HepG2 (cell line): Measurements from ENCODE around the gene CASKIN1. TPM values are rescaled to one million over a fixed set of nuclear protein-coding genes. Genes with fewer than 3 reads are reported as not detected.
A peak's percentile ranks its signal among the peaks of the same experiment; 100 is the strongest.

ENCODE experiments used
- NR2F2 ChIP-seq: IDR thresholded peaks from 2 replicates; pipeline ENCODE4 v1.6.1; 2012; ENCODE audit warnings: low read depth, inconsistent platforms, borderline replicate concordance
- POLR2AphosphoS5 ChIP-seq: IDR thresholded peaks from 2 replicates; pipeline ENCODE4 v1.6.1; 2012; ENCODE audit warnings: low read depth, low read length
- ZBTB7A ChIP-seq: sonication (generic); formaldehyde crosslinking; IDR thresholded peaks from 2 replicates; pipeline ENCODE4 v1.8.0; 2022; ENCODE audit warnings: mild to moderate bottlenecking, missing genetic modification reagents
- ZNF124 ChIP-seq: sonication (generic); formaldehyde crosslinking; IDR thresholded peaks from 2 replicates; pipeline ENCODE4 v1.4.0; 2020; ENCODE audit warnings: missing genetic modification reagents
- ZNF263 ChIP-seq: sonication (generic); formaldehyde crosslinking; IDR thresholded peaks from 2 replicates; pipeline ENCODE4 v1.4.0; 2020; ENCODE audit warnings: missing genetic modification reagents
- ZNF546 ChIP-seq: sonication (generic); formaldehyde crosslinking; conservative IDR thresholded peaks from 2 replicates; pipeline ENCODE4 v1.8.1; 2023; ENCODE audit warnings: mild to moderate bottlenecking, missing genetic modification reagents
- ZNF841 ChIP-seq: sonication (generic); formaldehyde crosslinking; IDR thresholded peaks from 2 replicates; pipeline ENCODE4 v1.8.1; 2023; ENCODE audit warnings: missing genetic modification reagents, borderline replicate concordance
- polyA plus RNA-seq, 8 experiments: library from polyadenylated mRNA; depleted of rRNA in 3 of 8; stranded (reverse) in 7 of 8; unstranded in 1 of 8; fragments of >200 nt; fragmentation: Illumina TruSeq in 4 of 8; extraction: Trizol in 4 of 8; gene quantifications; 2 replicates each; pipeline versions ENCODE4 v1.2.1 to v1.2.3, GENCODE V29; 2011 to 2016; ENCODE audit warnings: low read depth in 4 of 8, missing spikeins in 1 of 8, mixed read lengths in 1 of 8; ENCODE audit not compliant: insufficient read depth in 1 of 8
- total RNA-seq, 5 experiments: library from RNA; depleted of rRNA; stranded (reverse); fragments of >200 nt; fragmentation: Illumina TruSeq; extraction: Trizol; gene quantifications; 2 replicates each; pipeline ENCODE4 v1.2.3, GENCODE V29; 2016; ENCODE audit warnings: low read depth in 1 of 5
- TF ChIP-seq, protein P1 (sequence below): sonication (generic); formaldehyde crosslinking; IDR thresholded peaks from 2 replicates; pipeline ENCODE4 v1.5.1; 2020; ENCODE audit warnings: mild to moderate bottlenecking, missing genetic modification reagents, borderline replicate concordance
- TF ChIP-seq, protein P2 (sequence below): sonication (generic); formaldehyde crosslinking; IDR thresholded peaks from 2 replicates; pipeline ENCODE4 v1.9.0; 2022; ENCODE audit warnings: missing genetic modification reagents, mild to moderate bottlenecking, borderline replicate concordance
- TF ChIP-seq, protein P3 (sequence below): sonication (generic); formaldehyde crosslinking; IDR thresholded peaks from 2 replicates; pipeline ENCODE4 v1.5.1; 2020; ENCODE audit warnings: mild to moderate bottlenecking, missing genetic modification reagents, moderate library complexity

CASKIN1 gene
- total and polyA plus RNA-seq, 2 of the 13 experiments (the other 11 are each of a cell fraction or from before 2014, with no cell fraction given), result 1.2 to 2.2 TPM

DNA sequence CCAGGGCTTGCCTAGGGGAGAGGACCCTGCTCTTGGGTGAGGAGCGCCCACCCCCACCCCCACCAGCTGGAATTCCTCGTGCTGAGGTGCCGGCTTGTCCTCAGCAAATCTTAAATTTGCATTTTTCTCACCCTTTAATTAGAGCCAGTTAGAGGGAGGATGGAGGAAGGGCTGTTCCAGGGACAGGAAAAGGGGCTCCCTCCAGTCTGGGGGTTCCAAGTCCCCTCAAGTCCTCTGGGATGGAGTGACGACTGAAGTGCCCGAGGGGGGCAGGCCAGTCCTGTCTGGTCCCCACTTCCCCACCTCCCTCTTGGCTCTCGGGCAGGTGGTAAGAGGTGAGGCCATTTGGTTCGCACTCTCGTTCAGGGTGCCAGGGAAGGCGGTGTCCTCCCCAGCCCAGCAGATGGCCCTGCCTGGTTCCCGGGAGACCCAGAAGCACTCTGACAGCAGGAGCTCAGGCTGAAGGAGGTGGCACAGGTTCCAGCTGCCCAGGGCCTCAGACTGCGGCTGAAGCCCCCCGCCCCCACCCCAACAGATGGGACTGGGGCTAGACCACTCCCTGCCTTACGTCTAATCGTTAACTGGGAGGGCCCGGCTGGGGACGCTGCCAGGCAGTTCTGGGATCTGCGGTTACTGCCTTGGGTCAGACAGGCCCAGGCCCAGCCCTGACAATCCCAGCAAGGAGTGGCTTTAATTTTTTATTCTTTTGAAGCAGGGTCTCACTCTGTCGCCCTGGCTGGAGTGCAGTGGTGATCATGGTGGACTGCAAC lies 45.8 kb downstream of the CASKIN1 start (continued):
- TF ChIP-seq, protein P1, sequence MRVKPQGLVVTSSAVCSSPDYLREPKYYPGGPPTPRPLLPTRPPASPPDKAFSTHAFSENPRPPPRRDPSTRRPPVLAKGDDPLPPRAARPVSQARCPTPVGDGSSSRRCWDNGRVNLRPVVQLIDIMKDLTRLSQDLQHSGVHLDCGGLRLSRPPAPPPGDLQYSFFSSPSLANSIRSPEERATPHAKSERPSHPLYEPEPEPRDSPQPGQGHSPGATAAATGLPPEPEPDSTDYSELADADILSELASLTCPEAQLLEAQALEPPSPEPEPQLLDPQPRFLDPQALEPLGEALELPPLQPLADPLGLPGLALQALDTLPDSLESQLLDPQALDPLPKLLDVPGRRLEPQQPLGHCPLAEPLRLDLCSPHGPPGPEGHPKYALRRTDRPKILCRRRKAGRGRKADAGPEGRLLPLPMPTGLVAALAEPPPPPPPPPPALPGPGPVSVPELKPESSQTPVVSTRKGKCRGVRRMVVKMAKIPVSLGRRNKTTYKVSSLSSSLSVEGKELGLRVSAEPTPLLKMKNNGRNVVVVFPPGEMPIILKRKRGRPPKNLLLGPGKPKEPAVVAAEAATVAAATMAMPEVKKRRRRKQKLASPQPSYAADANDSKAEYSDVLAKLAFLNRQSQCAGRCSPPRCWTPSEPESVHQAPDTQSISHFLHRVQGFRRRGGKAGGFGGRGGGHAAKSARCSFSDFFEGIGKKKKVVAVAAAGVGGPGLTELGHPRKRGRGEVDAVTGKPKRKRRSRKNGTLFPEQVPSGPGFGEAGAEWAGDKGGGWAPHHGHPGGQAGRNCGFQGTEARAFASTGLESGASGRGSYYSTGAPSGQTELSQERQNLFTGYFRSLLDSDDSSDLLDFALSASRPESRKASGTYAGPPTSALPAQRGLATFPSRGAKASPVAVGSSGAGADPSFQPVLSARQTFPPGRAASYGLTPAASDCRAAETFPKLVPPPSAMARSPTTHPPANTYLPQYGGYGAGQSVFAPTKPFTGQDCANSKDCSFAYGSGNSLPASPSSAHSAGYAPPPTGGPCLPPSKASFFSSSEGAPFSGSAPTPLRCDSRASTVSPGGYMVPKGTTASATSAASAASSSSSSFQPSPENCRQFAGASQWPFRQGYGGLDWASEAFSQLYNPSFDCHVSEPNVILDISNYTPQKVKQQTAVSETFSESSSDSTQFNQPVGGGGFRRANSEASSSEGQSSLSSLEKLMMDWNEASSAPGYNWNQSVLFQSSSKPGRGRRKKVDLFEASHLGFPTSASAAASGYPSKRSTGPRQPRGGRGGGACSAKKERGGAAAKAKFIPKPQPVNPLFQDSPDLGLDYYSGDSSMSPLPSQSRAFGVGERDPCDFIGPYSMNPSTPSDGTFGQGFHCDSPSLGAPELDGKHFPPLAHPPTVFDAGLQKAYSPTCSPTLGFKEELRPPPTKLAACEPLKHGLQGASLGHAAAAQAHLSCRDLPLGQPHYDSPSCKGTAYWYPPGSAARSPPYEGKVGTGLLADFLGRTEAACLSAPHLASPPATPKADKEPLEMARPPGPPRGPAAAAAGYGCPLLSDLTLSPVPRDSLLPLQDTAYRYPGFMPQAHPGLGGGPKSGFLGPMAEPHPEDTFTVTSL (CRISPR knock-in tag), result no peak
- TF ChIP-seq POLR2AphosphoS5 (peak; percentile 62), ZNF263 (CRISPR knock-in tag) (0 out of 2 replicates have a peak, but pooled peaks have one; percentile 39), ZBTB7A (CRISPR knock-in tag) (0 out of 2 replicates have a peak, but pooled peaks have one; percentile 32), ZNF124 (CRISPR knock-in tag) (no peak), ZNF546 (0 out of 2 replicates have a peak, but pooled peaks have one; percentile 3), ZNF841 (CRISPR knock-in tag) (0 out of 2 replicates have a peak, but pooled peaks have one; percentile 27), NR2F2 (0 out of 2 replicates have a peak, but pooled peaks have one; percentile 18)
- TF ChIP-seq, protein P2, sequence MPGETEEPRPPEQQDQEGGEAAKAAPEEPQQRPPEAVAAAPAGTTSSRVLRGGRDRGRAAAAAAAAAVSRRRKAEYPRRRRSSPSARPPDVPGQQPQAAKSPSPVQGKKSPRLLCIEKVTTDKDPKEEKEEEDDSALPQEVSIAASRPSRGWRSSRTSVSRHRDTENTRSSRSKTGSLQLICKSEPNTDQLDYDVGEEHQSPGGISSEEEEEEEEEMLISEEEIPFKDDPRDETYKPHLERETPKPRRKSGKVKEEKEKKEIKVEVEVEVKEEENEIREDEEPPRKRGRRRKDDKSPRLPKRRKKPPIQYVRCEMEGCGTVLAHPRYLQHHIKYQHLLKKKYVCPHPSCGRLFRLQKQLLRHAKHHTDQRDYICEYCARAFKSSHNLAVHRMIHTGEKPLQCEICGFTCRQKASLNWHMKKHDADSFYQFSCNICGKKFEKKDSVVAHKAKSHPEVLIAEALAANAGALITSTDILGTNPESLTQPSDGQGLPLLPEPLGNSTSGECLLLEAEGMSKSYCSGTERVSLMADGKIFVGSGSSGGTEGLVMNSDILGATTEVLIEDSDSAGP (CRISPR knock-in tag), result peak; percentile 8; the same call in 1 of the 2 replicates
- TF ChIP-seq, protein P3, sequence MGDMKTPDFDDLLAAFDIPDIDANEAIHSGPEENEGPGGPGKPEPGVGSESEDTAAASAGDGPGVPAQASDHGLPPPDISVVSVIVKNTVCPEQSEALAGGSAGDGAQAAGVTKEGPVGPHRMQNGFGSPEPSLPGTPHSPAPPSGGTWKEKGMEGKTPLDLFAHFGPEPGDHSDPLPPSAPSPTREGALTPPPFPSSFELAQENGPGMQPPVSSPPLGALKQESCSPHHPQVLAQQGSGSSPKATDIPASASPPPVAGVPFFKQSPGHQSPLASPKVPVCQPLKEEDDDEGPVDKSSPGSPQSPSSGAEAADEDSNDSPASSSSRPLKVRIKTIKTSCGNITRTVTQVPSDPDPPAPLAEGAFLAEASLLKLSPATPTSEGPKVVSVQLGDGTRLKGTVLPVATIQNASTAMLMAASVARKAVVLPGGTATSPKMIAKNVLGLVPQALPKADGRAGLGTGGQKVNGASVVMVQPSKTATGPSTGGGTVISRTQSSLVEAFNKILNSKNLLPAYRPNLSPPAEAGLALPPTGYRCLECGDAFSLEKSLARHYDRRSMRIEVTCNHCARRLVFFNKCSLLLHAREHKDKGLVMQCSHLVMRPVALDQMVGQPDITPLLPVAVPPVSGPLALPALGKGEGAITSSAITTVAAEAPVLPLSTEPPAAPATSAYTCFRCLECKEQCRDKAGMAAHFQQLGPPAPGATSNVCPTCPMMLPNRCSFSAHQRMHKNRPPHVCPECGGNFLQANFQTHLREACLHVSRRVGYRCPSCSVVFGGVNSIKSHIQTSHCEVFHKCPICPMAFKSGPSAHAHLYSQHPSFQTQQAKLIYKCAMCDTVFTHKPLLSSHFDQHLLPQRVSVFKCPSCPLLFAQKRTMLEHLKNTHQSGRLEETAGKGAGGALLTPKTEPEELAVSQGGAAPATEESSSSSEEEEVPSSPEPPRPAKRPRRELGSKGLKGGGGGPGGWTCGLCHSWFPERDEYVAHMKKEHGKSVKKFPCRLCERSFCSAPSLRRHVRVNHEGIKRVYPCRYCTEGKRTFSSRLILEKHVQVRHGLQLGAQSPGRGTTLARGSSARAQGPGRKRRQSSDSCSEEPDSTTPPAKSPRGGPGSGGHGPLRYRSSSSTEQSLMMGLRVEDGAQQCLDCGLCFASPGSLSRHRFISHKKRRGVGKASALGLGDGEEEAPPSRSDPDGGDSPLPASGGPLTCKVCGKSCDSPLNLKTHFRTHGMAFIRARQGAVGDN, result peak; percentile 62
- TF ChIP-seq, all 625 proteins: peak for 45
